KMS-11 (cell line): Measurements from ENCODE around the gene ASB5.

Experiments
- H2AFZ ChIP-seq: fragments of 200-600 bp; sonication (generic); 2 replicates; pipeline ENCODE4 v1.6.1; 2016; ENCODE audit warnings: antibody characterized with exemption, mixed run types, low read depth
- H3K27ac ChIP-seq: fragments of 200-600 bp; sonication (generic); 2 replicates; pipeline ENCODE4 v1.6.1; 2016; ENCODE audit warnings: mild to moderate bottlenecking, mixed run types
- H3K27me3 ChIP-seq: fragments of 200-600 bp; sonication (generic); 2 replicates; pipeline ENCODE4 v1.6.1; 2017; ENCODE audit warnings: mild to moderate bottlenecking, low read depth, mixed run types, moderate library complexity; ENCODE audit not compliant: insufficient read depth
- H3K36me3 ChIP-seq: fragments of 200-600 bp; sonication (generic); 2 replicates; pipeline ENCODE4 v1.6.1; 2017; ENCODE audit warnings: mild to moderate bottlenecking, mixed run types; ENCODE audit not compliant: insufficient read depth
- H3K4me1 ChIP-seq: fragments of 200-600 bp; sonication (generic); 2 replicates; pipeline ENCODE4 v1.6.1; 2016; ENCODE audit warnings: mild to moderate bottlenecking, low read depth, mixed run types; ENCODE audit not compliant: poor library complexity, severe bottlenecking
- H3K4me2 ChIP-seq: fragments of 200-600 bp; sonication (generic); 2 replicates; pipeline ENCODE4 v1.7.0; 2016; ENCODE audit warnings: mild to moderate bottlenecking, mixed run types
- H3K4me3 ChIP-seq: fragments of 200-600 bp; sonication (generic); IDR thresholded peaks from 2 replicates; pipeline ENCODE4 v1.6.1; 2017; ENCODE audit warnings: low read depth, low read length, mixed read lengths; ENCODE audit not compliant: insufficient read depth
- H3K79me2 ChIP-seq: fragments of 200-600 bp; sonication (generic); 2 replicates; pipeline ENCODE4 v1.6.1; 2016; ENCODE audit warnings: low read depth, mixed run types; ENCODE audit not compliant: insufficient read depth
- H3K9ac ChIP-seq: fragments of 200-600 bp; sonication (generic); 2 replicates; pipeline ENCODE4 v1.6.1; 2016; ENCODE audit warnings: mild to moderate bottlenecking, mixed run types
- H4K20me1 ChIP-seq: fragments of 200-600 bp; sonication (generic); 2 replicates; pipeline ENCODE4 v1.6.1; 2016; ENCODE audit warnings: mild to moderate bottlenecking, mixed run types; ENCODE audit not compliant: insufficient read depth
- CTCF ChIP-seq: fragments of 200-600 bp; sonication (generic); conservative IDR thresholded peaks from 2 replicates; pipeline ENCODE4 v1.6.1; 2017; ENCODE audit warnings: low read depth, mild to moderate bottlenecking, antibody characterized with exemption, low read length, moderate library complexity, mixed read lengths

Gene ASB5

GRCh38 chr4:176259330-176260090 lies 9.5 kb downstream of the ASB5 start:
- Histone ChIP-seq H3K9ac (no peak overlapping the region), H4K20me1 (no peaks in the 10 kb centered on the region), H2AFZ (no peak overlapping the region), H3K4me1 (no peaks in the 10 kb centered on the region), H3K27me3 (no peaks in the 10 kb centered on the region), H3K27ac (no peak overlapping the region), H3K4me3 (no peak overlapping the region), H3K4me2 (no peak overlapping the region), H3K79me2 (no peaks in the 10 kb centered on the region), H3K36me3 (no peaks in the 10 kb centered on the region)
- TF ChIP-seq CTCF = no peak

- Histone ChIP-seq H3K36me3 (no peaks in the 10 kb centered on the region), H3K27me3 (no peaks in the 10 kb centered on the region), H4K20me1 (no peaks in the 10 kb centered on the region), H3K4me2 (no peak overlapping the region), H3K79me2 (no peaks in the 10 kb centered on the region), H2AFZ (no peak overlapping the region), H3K27ac (no peak overlapping the region), H3K4me1 (no peaks in the 10 kb centered on the region), H3K9ac (no peak overlapping the region), H3K4me3 (no peak overlapping the region)
- TF ChIP-seq CTCF = no peak
Observed at GRCh38 chr4:176258135-176258534, 10.9 kb downstream of the ASB5 start.

- H3K36me3 ChIP-seq = no peaks in the 10 kb centered on the region
- no peaks in the 10 kb centered on the region for H3K79me2 ChIP-seq
- TF ChIP-seq CTCF = no peak
- no peak overlapping the region for H3K4me3 ChIP-seq
- H3K4me2 ChIP-seq = no peak overlapping the region
- H3K9ac ChIP-seq = no peak overlapping the region
- H3K27ac ChIP-seq = no peak overlapping the region
- H4K20me1 ChIP-seq = no peaks in the 10 kb centered on the region
- no peaks in the 10 kb centered on the region for H3K27me3 ChIP-seq
- no peak overlapping the region for H2AFZ ChIP-seq
- H3K4me1 ChIP-seq = no peaks in the 10 kb centered on the region
Observed at GRCh38 chr4:176256921-176257320, 12.1 kb downstream of the ASB5 start.

GRCh38 chr4:176242764-176243347 lies 26.2 kb downstream of the ASB5 start:
- Histone ChIP-seq H3K27ac (no peak overlapping the region), H3K4me3 (no peak overlapping the region), H3K9ac (no peak overlapping the region), H3K79me2 (no peaks in the 10 kb centered on the region), H3K27me3 (no peaks in the 10 kb centered on the region), H4K20me1 (no peaks in the 10 kb centered on the region), H2AFZ (no peak overlapping the region), H3K36me3 (no peaks in the 10 kb centered on the region), H3K4me1 (no peaks in the 10 kb centered on the region), H3K4me2 (no peak overlapping the region)
- no peak for TF ChIP-seq CTCF
